GM18508 (cell line): ENCODE results near the gene TTC22.

Experiments used
- ATAC-seq: cut with Tn5 transposase; IDR thresholded peaks from one replicate; pipeline ENCODE4 v1.9.1; 2021; ENCODE audit warnings: moderate number of reproducible peaks; ENCODE audit not compliant: insufficient read depth, unreplicated experiment

The TTC22 gene

GRCh38 chr1:54763816-54764132 lies 37.3 kb downstream of the TTC22 start:
- no peak for ATAC-seq

- no peak for ATAC-seq
Observed at GRCh38 chr1:54758678-54759348, 42.3 kb downstream of the TTC22 start.

GRCh38 chr1:54757833-54758232 lies 43.3 kb downstream of the TTC22 start:
- no peak for ATAC-seq

- no peak for ATAC-seq
Observed at GRCh38 chr1:54754486-54755285, 46.4 kb downstream of the TTC22 start.

GRCh38 chr1:54754045-54754444 lies 47.1 kb downstream of the TTC22 start:
- ATAC-seq = no peak

GRCh38 chr1:54751426-54751825 lies 49.7 kb downstream of the TTC22 start:
- no peak for ATAC-seq

GRCh38 chr1:54750596-54750995 lies 50.5 kb downstream of the TTC22 start:
- no peak for ATAC-seq

GRCh38 chr1:54748094-54748835 lies 52.9 kb downstream of the TTC22 start:
- ATAC-seq = no peak

- no peak for ATAC-seq
Observed at GRCh38 chr1:54745864-54746263, 55.3 kb downstream of the TTC22 start.

- no peak for ATAC-seq
Observed at GRCh38 chr1:54745274-54745673, 55.8 kb downstream of the TTC22 start.

GRCh38 chr1:54744696-54745095 lies 56.4 kb downstream of the TTC22 start:
- ATAC-seq = no peak

GRCh38 chr1:54743416-54744226 lies 57.5 kb downstream of the TTC22 start:
- no peak for ATAC-seq

- ATAC-seq = no peak
Observed at GRCh38 chr1:54742282-54742681, 58.8 kb downstream of the TTC22 start.

GRCh38 chr1:54741531-54741930 lies 59.6 kb downstream of the TTC22 start:
- no peak for ATAC-seq

GRCh38 chr1:54738244-54738643 lies 62.9 kb downstream of the TTC22 start:
- ATAC-seq = no peak

- no peak for ATAC-seq
Observed at GRCh38 chr1:54736685-54737084, 64.4 kb downstream of the TTC22 start.
